Measurements from ENCODE around the gene XAGE5. TPM values are rescaled to one million over a fixed set of nuclear protein-coding genes. Genes with fewer than 3 reads are reported as not detected.

Gene XAGE5
- polyA plus RNA-seq, 1 donor from 2014 or later, result not detected

Other genes with a start within 250 kb of the XAGE5 start
- not detected for gene SSX7, start 156.4 kb upstream of the XAGE5 start, polyA plus RNA-seq
- gene SSX2, start 104.1 kb upstream of the XAGE5 start, polyA plus RNA-seq, result not detected
- gene SSX2B, start 60.0 kb upstream of the XAGE5 start, polyA plus RNA-seq, result not detected
- not detected for gene SPANXN5, start 13.9 kb upstream of the XAGE5 start, polyA plus RNA-seq
- not detected for gene XAGE3, start 56.8 kb downstream of the XAGE5 start, polyA plus RNA-seq
- gene FAM156B, start 86.0 kb downstream of the XAGE5 start, polyA plus RNA-seq, result 7.4 TPM
- 3.8 TPM for gene FAM156A, start 147.2 kb downstream of the XAGE5 start, polyA plus RNA-seq
- gene GPR173, start 237.5 kb downstream of the XAGE5 start, polyA plus RNA-seq, result not detected